Fibroblast of lung (primary cell): Measurements from ENCODE around the gene RNF19B. TPM values are rescaled to one million over a fixed set of nuclear protein-coding genes. Genes with fewer than 3 reads are reported as not detected.
A peak's percentile ranks its signal among the peaks of the same experiment; 100 is the strongest.

Source experiments
- DNase-seq, 2 donors: peaks; one replicate each; pipeline versions ENCODE4 v3.0.0 to v3.0.0-alpha.2; 2010; ENCODE audit warnings: low read depth in 2 of 2
- H2AFZ ChIP-seq: 2 replicates; pipeline ENCODE4 v1.5.1; 2012; ENCODE audit warnings: low read length, control low read depth, inconsistent platforms
- H3K27ac ChIP-seq: 2 replicates; pipeline ENCODE4 v1.5.1; 2011; ENCODE audit warnings: low read length, control low read depth; ENCODE audit not compliant: insufficient read depth
- H3K27me3 ChIP-seq: 2 replicates; pipeline ENCODE4 v1.5.1; 2011; ENCODE audit warnings: mild to moderate bottlenecking, low read length; ENCODE audit not compliant: control insufficient read depth, insufficient read depth
- H3K36me3 ChIP-seq: 2 replicates; pipeline ENCODE4 v1.5.1; 2011; ENCODE audit warnings: low read length; ENCODE audit not compliant: control insufficient read depth, insufficient read depth
- H3K4me1 ChIP-seq: 2 replicates; pipeline ENCODE4 v1.5.1; 2011; ENCODE audit warnings: low read length; ENCODE audit not compliant: control insufficient read depth, insufficient read depth; ENCODE audit errors: extremely low read depth
- H3K4me2 ChIP-seq: 2 replicates; pipeline ENCODE4 v1.5.1; 2011; ENCODE audit warnings: low read length, control low read depth; ENCODE audit not compliant: insufficient read depth; ENCODE audit errors: extremely low read depth
- H3K4me3 ChIP-seq, 4 experiments: fragments of 200-600 bp in 1 of 4; sonication (generic) in 1 of 4; replicated peaks in 1 of 4; 2 replicates each; pipeline ENCODE4 v1.5.1; 2011 to 2016; ENCODE audit warnings: low read length in 4 of 4, low read depth in 3 of 4, mild to moderate bottlenecking in 3 of 4, control low read depth in 2 of 4, inconsistent platforms in 1 of 4, mixed read lengths in 1 of 4; ENCODE audit not compliant: insufficient read depth in 1 of 4; ENCODE audit errors: control extremely low read depth in 1 of 4
- H3K79me2 ChIP-seq: 2 replicates; pipeline ENCODE4 v1.5.1; 2012; ENCODE audit warnings: mild to moderate bottlenecking, low read length, inconsistent platforms; ENCODE audit not compliant: control insufficient read depth, insufficient read depth
- H3K9ac ChIP-seq: 2 replicates; pipeline ENCODE4 v1.5.1; 2011; ENCODE audit warnings: mild to moderate bottlenecking, low read length, control low read depth; ENCODE audit not compliant: insufficient read depth
- H3K9me3 ChIP-seq: 2 replicates; pipeline ENCODE4 v1.5.1; 2012; ENCODE audit warnings: low read depth, low read length; ENCODE audit not compliant: control insufficient read depth, insufficient read depth
- H4K20me1 ChIP-seq: 2 replicates; pipeline ENCODE4 v1.5.1; 2011; ENCODE audit warnings: low read length; ENCODE audit not compliant: control insufficient read depth, insufficient read depth; ENCODE audit errors: extremely low read depth
- EZH2 ChIP-seq: IDR thresholded peaks from 2 replicates; pipeline ENCODE4 v1.5.1; 2012; ENCODE audit warnings: low read length, control low read depth, mild to moderate bottlenecking; ENCODE audit errors: missing control alignments
- polyA plus RNA-seq, 2 donors: library from polyadenylated mRNA; depleted of rRNA in 1 of 2; stranded (reverse) in 1 of 2; unstranded in 1 of 2; fragments of >200 nt; gene quantifications; 2 replicates each; pipeline ENCODE4 v1.2.1, GENCODE V29; 2011 to 2012; ENCODE audit warnings: missing spikeins in 1 of 2
- total RNA-seq: library from RNA; depleted of rRNA; stranded (reverse); fragments of >200 nt; gene quantifications from 2 replicates; pipeline ENCODE4 v1.2.1, GENCODE V29; 2014
- TF ChIP-seq, protein P1 (sequence below), 2 donors: IDR thresholded peaks in 1 of 2; conservative IDR thresholded peaks in 1 of 2; 1 replicate in 1 of 2; 2 replicates in 1 of 2; pipeline ENCODE4 v1.5.1; 2011 to 2012; ENCODE audit warnings: low read length in 2 of 2, control low read depth in 1 of 2, inconsistent platforms in 1 of 2, low read depth in 1 of 2, mild to moderate bottlenecking in 1 of 2

RNF19B gene
- total and polyA plus RNA-seq, 2 donors (not counting 1 experiment from before 2014, with no cell fraction given), result 10.1 to 15.4 TPM

DNA sequence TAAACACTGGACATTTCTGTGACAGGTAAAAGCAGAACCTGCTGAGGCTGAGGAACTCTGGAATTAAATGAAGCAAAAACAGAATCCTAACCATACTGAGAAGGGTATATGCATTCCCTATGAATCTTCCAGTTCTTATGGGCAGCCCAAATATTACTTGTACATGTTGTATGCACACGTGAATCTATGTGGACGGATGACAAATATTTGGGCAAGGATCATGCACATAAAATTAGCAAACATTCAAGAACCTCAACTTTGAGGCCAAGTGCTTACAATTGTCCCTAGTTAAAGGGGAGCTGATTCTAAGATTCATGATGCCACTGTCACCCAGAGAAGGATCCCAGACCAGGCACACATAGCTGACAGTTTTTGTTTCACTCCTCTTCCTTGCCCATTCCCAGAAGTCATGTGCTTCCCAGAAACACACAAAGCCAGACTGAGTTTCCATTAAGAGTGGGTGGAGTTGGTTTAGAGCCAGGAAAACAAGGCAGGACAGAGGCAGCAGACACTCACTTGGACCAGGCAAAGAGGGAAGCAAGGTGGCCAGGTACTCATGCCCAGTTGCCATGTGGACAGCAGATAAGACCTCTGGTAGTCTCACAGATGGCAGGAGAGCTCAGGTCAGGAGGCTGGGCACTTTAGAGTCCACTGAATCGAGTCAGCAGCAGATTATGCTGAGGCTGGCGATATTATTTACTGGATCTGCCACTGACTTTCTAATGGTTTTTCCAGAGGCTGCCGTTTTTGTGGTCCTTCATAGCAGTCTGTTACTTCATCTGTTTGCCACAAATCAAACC, 46.5 kb upstream of the RNF19B start:
- no peak overlapping the region for H3K9ac ChIP-seq
- no peak overlapping the region for H3K4me3 ChIP-seq
- no peaks in the 10 kb centered on the region for H3K27me3 ChIP-seq
- H4K20me1 ChIP-seq, result no peaks in the 10 kb centered on the region
- H2AFZ ChIP-seq, result no peak overlapping the region
- H3K4me2 ChIP-seq, result no peak overlapping the region
- peaks cover 15% of the 10 kb centered on the region for H3K36me3 ChIP-seq
- TF ChIP-seq, protein P1, sequence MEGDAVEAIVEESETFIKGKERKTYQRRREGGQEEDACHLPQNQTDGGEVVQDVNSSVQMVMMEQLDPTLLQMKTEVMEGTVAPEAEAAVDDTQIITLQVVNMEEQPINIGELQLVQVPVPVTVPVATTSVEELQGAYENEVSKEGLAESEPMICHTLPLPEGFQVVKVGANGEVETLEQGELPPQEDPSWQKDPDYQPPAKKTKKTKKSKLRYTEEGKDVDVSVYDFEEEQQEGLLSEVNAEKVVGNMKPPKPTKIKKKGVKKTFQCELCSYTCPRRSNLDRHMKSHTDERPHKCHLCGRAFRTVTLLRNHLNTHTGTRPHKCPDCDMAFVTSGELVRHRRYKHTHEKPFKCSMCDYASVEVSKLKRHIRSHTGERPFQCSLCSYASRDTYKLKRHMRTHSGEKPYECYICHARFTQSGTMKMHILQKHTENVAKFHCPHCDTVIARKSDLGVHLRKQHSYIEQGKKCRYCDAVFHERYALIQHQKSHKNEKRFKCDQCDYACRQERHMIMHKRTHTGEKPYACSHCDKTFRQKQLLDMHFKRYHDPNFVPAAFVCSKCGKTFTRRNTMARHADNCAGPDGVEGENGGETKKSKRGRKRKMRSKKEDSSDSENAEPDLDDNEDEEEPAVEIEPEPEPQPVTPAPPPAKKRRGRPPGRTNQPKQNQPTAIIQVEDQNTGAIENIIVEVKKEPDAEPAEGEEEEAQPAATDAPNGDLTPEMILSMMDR (conservative IDR thresholded peaks at IDR 0.05 in 1 of 2, IDR thresholded peaks at IDR 0.05 in 1 of 2; ENCODE audit: low read depth in 1 of 2, low read length in 2 of 2), result no peak
- TF ChIP-seq EZH2, result no peak
- peak; percentile 54 to 79 for DNase-seq
- H3K79me2 ChIP-seq, result no peaks in the 10 kb centered on the region
- H3K27ac ChIP-seq, result no peak overlapping the region
- H3K4me1 ChIP-seq, result peaks cover 6% of the 10 kb centered on the region
- no peaks in the 10 kb centered on the region for H3K9me3 ChIP-seq

DNA sequence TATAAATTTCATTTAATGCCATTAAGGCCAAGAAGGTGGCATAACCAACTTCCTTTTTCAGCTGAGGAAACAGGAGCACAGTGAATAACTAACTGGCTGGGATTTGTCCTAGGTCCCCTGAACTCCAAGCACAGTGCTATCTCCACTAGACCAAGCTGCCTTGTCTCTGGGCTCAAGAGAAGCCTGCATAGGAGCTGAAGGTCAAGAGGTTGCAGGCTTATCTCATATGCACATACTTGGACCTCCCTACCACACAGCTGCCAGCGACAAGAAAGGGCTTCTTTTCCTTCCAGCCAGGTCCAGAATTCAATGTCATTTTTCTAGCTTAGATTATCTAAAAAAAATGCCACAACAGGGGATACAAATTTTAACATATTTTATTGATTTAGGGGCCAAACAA, 45.0 kb upstream of the RNF19B start:
- Histone ChIP-seq H3K9ac (no peak overlapping the region), H3K27ac (no peak overlapping the region), H3K79me2 (no peaks in the 10 kb centered on the region), H2AFZ (no peak overlapping the region), H3K4me2 (no peak overlapping the region), H3K36me3 (peaks cover 14% of the 10 kb centered on the region), H4K20me1 (no peaks in the 10 kb centered on the region), H3K4me1 (peaks cover 6% of the 10 kb centered on the region), H3K27me3 (no peaks in the 10 kb centered on the region), H3K9me3 (no peaks in the 10 kb centered on the region), H3K4me3 (no peak overlapping the region)
- TF ChIP-seq, protein P1 (conservative IDR thresholded peaks at IDR 0.05 in 1 of 2, IDR thresholded peaks at IDR 0.05 in 1 of 2; ENCODE audit: low read depth in 1 of 2, low read length in 2 of 2), result no peak
- no peak for TF ChIP-seq EZH2
- DNase-seq, result no peak

DNA sequence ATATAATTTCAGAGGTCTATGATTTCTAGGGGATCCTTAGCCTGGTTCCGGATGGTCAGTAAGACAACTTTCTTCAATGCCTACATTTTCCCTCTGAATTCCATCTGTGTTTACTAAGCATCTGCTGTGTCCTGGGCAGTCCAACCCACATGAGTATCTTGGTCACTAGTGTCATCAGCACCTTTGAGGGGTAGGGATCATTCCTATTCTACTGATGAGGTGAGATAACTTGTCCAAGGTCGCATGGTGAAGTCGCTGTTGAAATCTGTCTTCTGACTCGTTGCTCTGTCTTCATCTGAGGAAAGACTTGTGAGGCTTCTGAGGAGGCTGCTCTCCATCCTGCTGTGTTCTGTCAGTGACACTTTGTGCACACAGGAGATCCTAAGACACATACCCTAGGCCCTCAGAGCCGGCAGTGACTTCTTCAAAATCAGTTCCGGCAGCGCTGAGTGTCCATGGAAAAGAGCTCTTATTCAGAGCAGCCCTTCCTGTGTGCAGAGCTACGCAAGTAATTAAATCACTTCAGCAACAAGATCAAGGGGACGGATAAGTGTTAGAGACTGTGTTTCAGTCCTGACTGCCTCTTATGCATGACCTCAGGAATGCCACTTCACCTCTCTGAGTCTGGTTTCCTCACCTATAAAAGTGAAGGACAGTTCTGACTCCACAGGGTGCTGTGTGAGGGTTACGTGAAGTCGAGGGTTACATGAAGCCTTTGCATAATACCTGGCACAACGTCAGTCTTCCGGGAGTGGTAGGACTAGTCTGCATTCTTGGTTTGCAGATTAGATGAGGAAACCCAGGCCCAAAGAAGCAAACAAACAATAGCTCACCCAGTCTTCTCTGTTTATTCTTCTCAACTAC, 43.7 kb upstream of the RNF19B start:
- H3K27ac ChIP-seq, result no peak overlapping the region
- no peak overlapping the region for H2AFZ ChIP-seq
- H3K9me3 ChIP-seq, result no peaks in the 10 kb centered on the region
- H3K79me2 ChIP-seq, result no peaks in the 10 kb centered on the region
- no peak overlapping the region for H3K4me2 ChIP-seq
- no peaks in the 10 kb centered on the region for H3K27me3 ChIP-seq
- DNase-seq, result no peak
- no peak overlapping the region for H3K9ac ChIP-seq
- H3K4me3 ChIP-seq, result no peak overlapping the region
- peaks cover 9% of the 10 kb centered on the region for H3K36me3 ChIP-seq
- no peaks in the 10 kb centered on the region for H4K20me1 ChIP-seq
- no peak for TF ChIP-seq EZH2
- TF ChIP-seq, protein P1 (conservative IDR thresholded peaks at IDR 0.05 in 1 of 2, IDR thresholded peaks at IDR 0.05 in 1 of 2; ENCODE audit: low read depth in 1 of 2, low read length in 2 of 2), result no peak
- peaks cover 6% of the 10 kb centered on the region for H3K4me1 ChIP-seq
